ENCODE results near the gene UBXN2A.

UBXN2A gene

DNA sequence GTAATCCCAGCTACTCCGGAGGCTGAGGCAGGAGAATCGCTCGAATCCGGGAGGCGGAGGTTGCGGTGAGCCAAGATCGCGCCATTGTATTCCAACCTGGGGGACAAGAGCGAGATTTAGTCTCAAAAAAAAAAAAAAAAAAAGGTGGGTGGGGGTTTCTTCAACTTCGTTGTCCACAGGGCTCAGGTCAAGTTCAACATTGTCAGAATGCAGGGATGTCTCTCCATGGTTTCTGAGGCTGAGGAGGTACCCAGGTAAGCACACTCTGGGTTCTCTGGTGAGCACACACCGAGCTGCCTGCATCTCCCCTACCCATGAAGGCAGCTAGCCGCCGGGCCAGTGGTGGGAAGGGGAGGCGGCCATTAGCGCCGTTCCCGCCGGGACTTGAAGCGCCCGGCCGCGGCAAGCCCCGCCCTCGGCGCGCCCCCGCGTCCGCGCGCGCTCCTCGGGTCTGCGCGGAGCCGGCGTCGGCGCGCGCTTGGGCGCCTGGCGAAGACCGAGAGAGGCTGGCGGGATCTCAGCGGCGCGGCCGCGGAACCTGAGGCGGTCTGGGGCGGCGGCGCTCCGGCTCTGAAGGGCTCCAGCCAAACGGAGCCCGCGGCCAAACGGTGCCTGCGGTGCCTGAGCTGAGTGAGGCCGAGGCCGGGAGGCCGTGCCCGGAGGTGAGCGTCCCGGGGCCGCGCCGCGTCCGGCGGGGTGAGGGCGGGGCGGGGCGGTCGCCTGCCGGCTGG, at the start of gene UBXN2A:
Gene UBXN2A, plus strand, starts transcription at position 477 of the 731 bp plus-strand sequence. CDS start 17,852 bp downstream, outside the sequence.
- H3K9me3 ChIP-seq (ENCODE audit: insufficient read depth, low read depth, low read length): no peaks in the 10 kb centered on the region
- peak within 1 kb of the TSS; percentile 89 for H3K4me3 ChIP-seq (ENCODE audit: low read length, poor library complexity, severe bottlenecking)
- H3K79me2 ChIP-seq (ENCODE audit: insufficient read depth, low read length): peaks cover 36% of the 10 kb centered on the region
- no peaks in the 10 kb centered on the region for H3F3A ChIP-seq (ENCODE audit: low read depth)
- H3K4me2 ChIP-seq (ENCODE audit: low read depth, low read length, poor library complexity, severe bottlenecking): peak within 1 kb of the TSS; percentile 76
- H4K20me1 ChIP-seq (ENCODE audit: insufficient read depth, low read length, poor library complexity, severe bottlenecking): peaks cover 10% of the 10 kb centered on the region
- peak within 1 kb of the TSS; percentile 90 for H3K9ac ChIP-seq (ENCODE audit: low read depth, low read length, poor library complexity, severe bottlenecking)
- peak within 1 kb of the TSS; percentile 100 for H2AFZ ChIP-seq (ENCODE audit: low read length)
- TF ChIP-seq, protein P1, sequence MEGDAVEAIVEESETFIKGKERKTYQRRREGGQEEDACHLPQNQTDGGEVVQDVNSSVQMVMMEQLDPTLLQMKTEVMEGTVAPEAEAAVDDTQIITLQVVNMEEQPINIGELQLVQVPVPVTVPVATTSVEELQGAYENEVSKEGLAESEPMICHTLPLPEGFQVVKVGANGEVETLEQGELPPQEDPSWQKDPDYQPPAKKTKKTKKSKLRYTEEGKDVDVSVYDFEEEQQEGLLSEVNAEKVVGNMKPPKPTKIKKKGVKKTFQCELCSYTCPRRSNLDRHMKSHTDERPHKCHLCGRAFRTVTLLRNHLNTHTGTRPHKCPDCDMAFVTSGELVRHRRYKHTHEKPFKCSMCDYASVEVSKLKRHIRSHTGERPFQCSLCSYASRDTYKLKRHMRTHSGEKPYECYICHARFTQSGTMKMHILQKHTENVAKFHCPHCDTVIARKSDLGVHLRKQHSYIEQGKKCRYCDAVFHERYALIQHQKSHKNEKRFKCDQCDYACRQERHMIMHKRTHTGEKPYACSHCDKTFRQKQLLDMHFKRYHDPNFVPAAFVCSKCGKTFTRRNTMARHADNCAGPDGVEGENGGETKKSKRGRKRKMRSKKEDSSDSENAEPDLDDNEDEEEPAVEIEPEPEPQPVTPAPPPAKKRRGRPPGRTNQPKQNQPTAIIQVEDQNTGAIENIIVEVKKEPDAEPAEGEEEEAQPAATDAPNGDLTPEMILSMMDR (conservative IDR thresholded peaks at IDR 0.05; ENCODE audit: low read length): no peak
- TF ChIP-seq EZH2phosphoT487 (IDR thresholded peaks at IDR 0.05; ENCODE audit: borderline replicate concordance): no peak
- H3K9me2 ChIP-seq (replicated peaks; ENCODE audit: low read depth, low read length): no peaks in the 10 kb centered on the region
- peaks cover 25% of the 10 kb centered on the region for H3K4me1 ChIP-seq (ENCODE audit: insufficient read depth, low read length, poor library complexity, severe bottlenecking)
- no peaks in the 10 kb centered on the region for H3K27me3 ChIP-seq (ENCODE audit: insufficient read depth, low read length, poor library complexity, severe bottlenecking)
- no peaks in the 10 kb centered on the region for H3K36me3 ChIP-seq (ENCODE audit: insufficient read depth, low read length)

DNA sequence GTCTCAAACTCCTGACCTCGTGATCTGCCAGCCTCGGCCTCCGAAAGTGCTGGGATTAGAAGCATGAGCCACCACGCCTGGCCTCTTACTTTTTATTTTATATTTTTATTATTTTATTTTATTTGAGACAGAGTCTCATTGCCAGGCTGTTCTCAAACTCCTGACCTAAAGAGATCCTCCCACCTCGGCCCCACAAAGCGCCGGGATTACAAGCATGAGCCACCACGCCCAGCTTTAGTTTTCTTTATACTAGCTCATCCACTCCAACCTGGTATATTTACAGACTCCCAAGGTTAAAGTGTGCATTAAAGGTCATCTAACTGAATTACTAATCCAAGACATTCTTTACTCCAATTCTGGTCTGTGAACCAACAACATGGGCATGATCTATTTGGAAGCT, 40.1 kb upstream of the UBXN2A start:
- Histone ChIP-seq H3K36me3 (ENCODE audit: insufficient read depth, low read length) (no peaks in the 10 kb centered on the region), H3K9me2 (replicated peaks; ENCODE audit: low read depth, low read length) (no peaks in the 10 kb centered on the region), H2AFZ (ENCODE audit: low read length) (no peak overlapping the region), H3K4me2 (ENCODE audit: low read depth, low read length, poor library complexity, severe bottlenecking) (no peak overlapping the region), H3K9ac (ENCODE audit: low read depth, low read length, poor library complexity, severe bottlenecking) (no peak overlapping the region), H3K4me1 (ENCODE audit: insufficient read depth, low read length, poor library complexity, severe bottlenecking) (peaks cover 5% of the 10 kb centered on the region), H3K4me3 (ENCODE audit: low read length, poor library complexity, severe bottlenecking) (no peak overlapping the region), H3K9me3 (ENCODE audit: insufficient read depth, low read depth, low read length) (no peaks in the 10 kb centered on the region), H3F3A (ENCODE audit: low read depth) (no peaks in the 10 kb centered on the region), H4K20me1 (ENCODE audit: insufficient read depth, low read length, poor library complexity, severe bottlenecking) (peaks cover 38% of the 10 kb centered on the region), H3K27me3 (ENCODE audit: insufficient read depth, low read length, poor library complexity, severe bottlenecking) (no peaks in the 10 kb centered on the region), H3K79me2 (ENCODE audit: insufficient read depth, low read length) (peaks cover 79% of the 10 kb centered on the region)
- TF ChIP-seq EZH2phosphoT487 (IDR thresholded peaks at IDR 0.05; ENCODE audit: borderline replicate concordance): no peak
- TF ChIP-seq, protein P1 (conservative IDR thresholded peaks at IDR 0.05; ENCODE audit: low read length): no peak

GRCh38 chr2:23900541-23901322, 39.5 kb upstream of the UBXN2A start:
- no peaks in the 10 kb centered on the region for H3K36me3 ChIP-seq (ENCODE audit: insufficient read depth, low read length)
- no peaks in the 10 kb centered on the region for H3K9me2 ChIP-seq (replicated peaks; ENCODE audit: low read depth, low read length)
- peaks cover 10% of the 10 kb centered on the region for H3K4me1 ChIP-seq (ENCODE audit: insufficient read depth, low read length, poor library complexity, severe bottlenecking)
- H2AFZ ChIP-seq (ENCODE audit: low read length): no peak overlapping the region
- H3K79me2 ChIP-seq (ENCODE audit: insufficient read depth, low read length): peaks cover 85% of the 10 kb centered on the region
- TF ChIP-seq EZH2phosphoT487 (IDR thresholded peaks at IDR 0.05; ENCODE audit: borderline replicate concordance): no peak
- TF ChIP-seq, protein P1 (conservative IDR thresholded peaks at IDR 0.05; ENCODE audit: low read length): no peak
- H3K9ac ChIP-seq (ENCODE audit: low read depth, low read length, poor library complexity, severe bottlenecking): no peak overlapping the region
- no peaks in the 10 kb centered on the region for H3K9me3 ChIP-seq (ENCODE audit: insufficient read depth, low read depth, low read length)
- no peak overlapping the region for H3K4me3 ChIP-seq (ENCODE audit: low read length, poor library complexity, severe bottlenecking)
- peaks cover 44% of the 10 kb centered on the region for H4K20me1 ChIP-seq (ENCODE audit: insufficient read depth, low read length, poor library complexity, severe bottlenecking)
- no peaks in the 10 kb centered on the region for H3K27me3 ChIP-seq (ENCODE audit: insufficient read depth, low read length, poor library complexity, severe bottlenecking)
- H3F3A ChIP-seq (ENCODE audit: low read depth): no peaks in the 10 kb centered on the region
- H3K4me2 ChIP-seq (ENCODE audit: low read depth, low read length, poor library complexity, severe bottlenecking): no peak overlapping the region
